ENCODE measurements around the gene RIPK1. TPM values are rescaled to one million over a fixed set of nuclear protein-coding genes. Genes with fewer than 3 reads are reported as not detected.

Gene RIPK1
- total and polyA plus RNA-seq, 9 of the 15 experiments (the other 6 are each of a cell fraction or from before 2014, with no cell fraction given): 3.8 to 24.9 (median 17.7) TPM

GRCh38 chr6:3162565-3163247, 94.4 kb downstream of the RIPK1 start (continued):
- TF ChIP-seq FOXP4 (CRISPR knock-in tag; IDR thresholded peaks at IDR 0.05; ENCODE audit: borderline replicate concordance) (no peak), EGR1 (conservative IDR thresholded peaks at IDR 0.05) (0 out of 2 replicates have a peak, but pooled peaks have one; percentile 20), BACH1 (tag; IDR thresholded peaks at IDR 0.05) (no peak), ZNF175 (CRISPR knock-in tag; IDR thresholded peaks at IDR 0.05; ENCODE audit: low read depth) (no peak), CC2D1A (IDR thresholded peaks at IDR 0.05) (no peak), ETS1 (conservative IDR thresholded peaks at IDR 0.05; ENCODE audit: control insufficient read depth, low read depth, low read length) (peak; percentile 53; the same call in 1 of the 2 replicates), ZNF146 (CRISPR knock-in tag; IDR thresholded peaks at IDR 0.05; ENCODE audit: unreplicated experiment) (no peak), POLR2G (IDR thresholded peaks at IDR 0.05; ENCODE audit: low read depth, low read length) (peak; percentile 96), SMARCE1 (IDR thresholded peaks at IDR 0.05) (no peak), TAF7 (tag; IDR thresholded peaks at IDR 0.05) (0 out of 2 replicates have a peak, but pooled peaks have one; percentile 44), ZC3H4 (CRISPR knock-in tag; IDR thresholded peaks at IDR 0.05; ENCODE audit: borderline replicate concordance) (no peak; the same call in 1 of the 2 replicates), NFXL1 (CRISPR knock-in tag; IDR thresholded peaks at IDR 0.05) (no peak), RBFOX2 (IDR thresholded peaks at IDR 0.05; ENCODE audit: low read depth, low read length) (peak; percentile 95), PRDM10 (IDR thresholded peaks at IDR 0.05; ENCODE audit: partially characterized antibody) (no peak)
- TF ChIP-seq, protein P1, sequence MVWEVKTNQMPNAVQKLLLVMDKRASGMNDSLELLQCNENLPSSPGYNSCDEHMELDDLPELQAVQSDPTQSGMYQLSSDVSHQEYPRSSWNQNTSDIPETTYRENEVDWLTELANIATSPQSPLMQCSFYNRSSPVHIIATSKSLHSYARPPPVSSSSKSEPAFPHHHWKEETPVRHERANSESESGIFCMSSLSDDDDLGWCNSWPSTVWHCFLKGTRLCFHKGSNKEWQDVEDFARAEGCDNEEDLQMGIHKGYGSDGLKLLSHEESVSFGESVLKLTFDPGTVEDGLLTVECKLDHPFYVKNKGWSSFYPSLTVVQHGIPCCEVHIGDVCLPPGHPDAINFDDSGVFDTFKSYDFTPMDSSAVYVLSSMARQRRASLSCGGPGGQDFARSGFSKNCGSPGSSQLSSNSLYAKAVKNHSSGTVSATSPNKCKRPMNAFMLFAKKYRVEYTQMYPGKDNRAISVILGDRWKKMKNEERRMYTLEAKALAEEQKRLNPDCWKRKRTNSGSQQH (CRISPR knock-in tag; IDR thresholded peaks at IDR 0.05): peak; percentile 93
- TF ChIP-seq, protein P2, sequence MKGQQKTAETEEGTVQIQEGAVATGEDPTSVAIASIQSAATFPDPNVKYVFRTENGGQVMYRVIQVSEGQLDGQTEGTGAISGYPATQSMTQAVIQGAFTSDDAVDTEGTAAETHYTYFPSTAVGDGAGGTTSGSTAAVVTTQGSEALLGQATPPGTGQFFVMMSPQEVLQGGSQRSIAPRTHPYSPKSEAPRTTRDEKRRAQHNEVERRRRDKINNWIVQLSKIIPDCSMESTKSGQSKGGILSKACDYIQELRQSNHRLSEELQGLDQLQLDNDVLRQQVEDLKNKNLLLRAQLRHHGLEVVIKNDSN (CRISPR knock-in tag; IDR thresholded peaks at IDR 0.05): no peak
